Pons (tissue), 1 donor: Measurements from ENCODE around the gene ACTR8.

Experiments
- DNase-seq: peaks from one replicate; pipeline ENCODE4 v3.0.0-alpha.2; 2016; ENCODE audit warnings: low spot score

ACTR8 gene

GRCh38 chr3:53865732-53866499, 16.0 kb downstream of the ACTR8 start:
- no peak for DNase-seq

GRCh38 chr3:53863145-53863544, 18.8 kb downstream of the ACTR8 start:
- DNase-seq, result no peak

GRCh38 chr3:53862241-53862640, 19.7 kb downstream of the ACTR8 start:
- no peak for DNase-seq

DNA sequence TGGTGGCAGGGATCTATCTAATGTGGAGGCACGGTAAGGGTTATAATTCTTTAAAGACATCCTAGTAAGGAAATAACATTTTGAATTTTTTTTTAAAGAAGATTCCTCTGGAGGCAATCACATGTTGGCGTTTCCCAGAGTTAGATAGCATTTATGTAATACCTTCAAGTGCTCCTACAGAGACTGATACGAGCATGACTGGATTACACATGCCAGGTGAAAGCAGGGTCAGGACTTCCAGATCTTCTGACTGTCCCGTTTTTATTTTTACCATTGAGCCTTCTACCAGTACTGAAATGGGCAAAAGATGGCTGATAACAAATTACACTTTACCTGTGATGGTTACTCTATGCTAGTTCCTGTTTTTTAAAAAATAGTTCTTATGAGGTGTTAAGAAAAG, 21.8 kb downstream of the ACTR8 start:
- no peak for DNase-seq

DNA sequence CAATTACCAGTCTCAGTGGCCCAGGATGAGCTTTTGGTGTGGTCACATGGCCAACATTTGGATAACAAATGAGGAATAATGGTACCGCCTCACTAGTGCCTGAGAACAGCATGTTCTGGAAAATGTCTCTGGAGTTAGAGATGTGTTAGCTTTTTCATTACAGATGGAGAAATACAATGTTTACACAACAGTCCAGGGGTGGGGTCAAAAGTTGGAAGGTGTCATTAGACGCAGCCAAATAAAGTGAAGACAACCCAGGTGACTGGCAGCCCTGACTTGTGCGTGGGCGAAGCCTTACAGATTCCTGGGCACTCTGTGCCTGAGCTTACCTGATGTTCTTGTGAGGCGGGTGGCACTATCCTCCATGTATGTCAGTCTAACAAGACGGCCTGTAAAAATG, 22.8 kb downstream of the ACTR8 start:
- DNase-seq, result no peak

DNA sequence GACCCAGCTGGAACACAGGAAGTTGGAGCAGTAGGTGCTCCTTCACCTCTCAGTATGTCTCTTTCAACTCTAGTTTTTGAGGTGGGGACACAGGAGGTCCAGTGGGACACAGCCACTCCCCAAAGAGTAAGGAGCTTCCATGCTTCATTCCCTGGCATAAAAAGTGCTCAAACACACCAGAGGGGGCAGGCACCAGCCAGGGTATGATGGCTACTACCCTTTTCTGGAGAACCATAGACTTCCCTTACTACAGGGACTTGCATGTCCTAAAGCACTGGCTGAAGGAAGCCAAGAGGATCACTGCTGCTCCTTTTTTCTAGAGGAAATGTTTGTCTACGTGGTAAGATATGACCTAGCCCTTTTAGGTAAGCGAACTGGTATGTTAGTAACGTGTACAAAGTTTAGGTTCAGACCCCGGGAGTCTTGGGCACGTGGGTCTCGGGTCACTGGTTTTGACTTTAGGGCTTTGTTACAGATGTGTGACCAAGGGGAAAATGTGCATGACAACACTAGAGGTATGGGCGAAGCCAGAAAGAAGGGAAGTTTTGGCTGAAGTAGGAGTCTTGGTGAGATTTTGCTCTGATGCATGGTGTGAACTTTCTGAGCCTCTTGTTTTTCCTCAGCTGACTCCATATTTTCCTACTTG, 23.7 kb downstream of the ACTR8 start:
- no peak for DNase-seq

DNA sequence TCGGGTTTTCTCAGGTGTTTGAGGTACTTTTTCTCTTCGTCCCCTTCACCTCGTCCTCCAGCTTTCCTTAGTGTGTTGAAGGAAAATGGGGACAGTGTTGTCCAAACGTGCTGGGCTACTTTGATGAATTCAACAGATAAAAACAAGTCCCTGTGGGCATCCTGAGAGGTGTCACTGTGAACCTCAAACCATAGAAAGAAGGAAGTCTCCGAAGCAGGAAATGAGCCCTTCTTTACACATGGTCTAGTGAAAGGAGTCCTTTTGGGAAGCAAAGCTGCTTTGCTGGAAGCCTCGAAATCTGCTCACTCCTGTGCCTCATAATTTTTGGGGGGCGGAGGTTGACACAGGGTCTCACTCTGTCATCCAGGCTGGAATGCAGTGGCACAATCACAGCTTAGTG, 25.0 kb downstream of the ACTR8 start:
- DNase-seq, result no peak

- DNase-seq, result no peak
Measured at GRCh38 chr3:53850895-53851294, 31.1 kb downstream of the ACTR8 start.

DNA sequence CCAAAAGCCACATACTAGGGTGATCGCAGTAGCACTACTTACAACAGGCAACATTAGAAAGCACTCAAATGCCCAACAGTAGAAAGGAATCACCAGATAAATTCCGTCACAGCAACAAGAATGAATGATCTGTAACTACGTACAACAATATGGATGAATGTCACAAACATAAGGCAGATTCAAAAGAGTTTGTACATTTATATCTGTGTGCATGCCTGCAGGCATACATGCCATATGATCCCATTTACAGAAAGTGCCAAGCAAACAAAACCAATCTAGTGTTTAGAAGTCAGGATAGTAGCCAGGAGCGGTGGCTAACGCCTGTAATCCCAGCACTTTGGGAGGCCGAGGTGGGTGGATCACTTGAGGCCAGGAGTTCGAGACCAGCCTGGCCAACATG, 32.0 kb downstream of the ACTR8 start:
- no peak for DNase-seq

GRCh38 chr3:53846851-53847155, 35.1 kb downstream of the ACTR8 start:
- DNase-seq, result no peak

DNA sequence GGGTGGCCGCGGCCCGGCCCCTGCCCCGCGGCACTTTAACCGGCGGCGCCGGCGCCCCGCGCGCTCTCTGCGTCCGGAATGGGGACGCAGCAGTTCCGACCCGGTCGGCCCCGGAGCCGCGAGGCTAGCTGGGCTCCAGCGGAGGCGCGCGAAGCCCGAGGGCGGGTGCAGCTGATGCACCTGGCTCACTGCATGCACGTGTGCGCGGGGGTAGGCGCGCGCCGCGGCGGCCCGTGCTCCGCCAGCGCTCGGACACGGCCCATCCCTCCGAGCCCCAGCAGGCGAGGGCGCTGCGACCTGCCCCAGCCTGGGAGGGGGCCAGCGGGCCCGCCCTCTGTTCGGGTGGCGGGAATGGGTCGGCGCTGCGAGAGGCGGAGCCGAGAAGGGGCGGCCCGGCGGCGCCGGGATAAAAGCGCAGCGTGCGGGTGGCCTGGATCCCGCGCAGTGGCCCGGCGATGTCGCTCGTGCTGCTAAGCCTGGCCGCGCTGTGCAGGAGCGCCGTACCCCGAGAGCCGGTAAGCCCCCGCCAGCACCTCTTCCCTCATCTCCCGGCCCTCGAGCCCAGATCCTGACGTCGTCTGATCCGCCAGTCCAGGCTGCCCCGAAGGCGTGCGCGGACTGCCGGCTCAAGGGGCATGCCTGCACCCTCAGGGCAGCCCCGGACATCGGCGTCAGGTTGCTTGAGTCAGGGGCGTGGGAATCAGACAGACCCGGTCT, 35.7 kb downstream of the ACTR8 start, which contains the start of the genes CHDH and IL17RB:
Gene CHDH, minus strand, starts transcription at position 286 of the 717 bp plus-strand sequence. CDS start 22,411 bp downstream, outside the sequence.
Gene IL17RB, plus strand, starts transcription at position 435 of the 717 bp plus-strand sequence. Its CDS starts 21 bp downstream, at position 456.
- DNase-seq, result peak; percentile 52

- no peak for DNase-seq
Measured at GRCh38 chr3:53845881-53846133, 36.1 kb downstream of the ACTR8 start.

- DNase-seq, result peak; percentile 37
Measured at GRCh38 chr3:53845103-53845880, 36.7 kb downstream of the ACTR8 start.

DNA sequence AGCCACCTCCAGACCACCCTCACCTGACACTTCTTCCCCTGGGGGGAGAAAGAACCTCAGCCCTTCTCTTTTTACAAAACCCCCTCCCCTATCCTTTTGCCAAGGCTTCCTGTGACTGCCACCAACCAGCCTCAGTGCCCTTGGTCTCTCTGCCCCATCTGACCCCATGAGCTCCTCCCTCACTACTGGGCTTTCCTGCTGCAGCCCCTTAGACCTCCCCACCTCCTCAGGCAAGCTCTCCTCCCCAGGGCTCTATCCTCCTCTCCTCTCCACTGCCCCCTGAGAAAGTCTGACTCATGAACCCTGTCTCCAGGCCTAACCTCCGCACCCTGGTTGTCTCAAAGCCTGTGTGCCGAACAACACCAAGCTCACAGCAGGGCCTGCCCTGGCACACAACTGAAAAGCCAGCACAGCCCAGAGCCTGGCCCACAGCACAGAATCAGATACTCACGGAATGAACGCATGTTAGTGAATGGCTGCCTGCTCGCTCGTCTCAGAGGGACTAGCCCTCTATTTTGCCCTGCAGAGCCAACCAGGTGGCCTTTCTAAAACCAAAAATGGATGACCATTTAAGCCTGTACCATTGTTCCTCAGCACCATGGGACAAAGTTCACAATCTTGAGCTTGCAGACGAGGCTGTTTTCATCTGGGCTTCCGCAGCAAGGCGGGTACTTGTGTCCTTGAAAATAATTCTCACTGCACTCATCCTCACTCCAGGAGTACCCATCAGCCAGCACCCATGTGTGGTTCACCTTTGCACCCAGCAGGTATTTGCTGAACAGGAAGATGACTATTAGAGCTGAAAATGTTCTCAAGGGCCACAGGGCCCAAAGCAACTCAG, 37.5 kb downstream of the ACTR8 start:
- DNase-seq, result peak; percentile 38

DNA sequence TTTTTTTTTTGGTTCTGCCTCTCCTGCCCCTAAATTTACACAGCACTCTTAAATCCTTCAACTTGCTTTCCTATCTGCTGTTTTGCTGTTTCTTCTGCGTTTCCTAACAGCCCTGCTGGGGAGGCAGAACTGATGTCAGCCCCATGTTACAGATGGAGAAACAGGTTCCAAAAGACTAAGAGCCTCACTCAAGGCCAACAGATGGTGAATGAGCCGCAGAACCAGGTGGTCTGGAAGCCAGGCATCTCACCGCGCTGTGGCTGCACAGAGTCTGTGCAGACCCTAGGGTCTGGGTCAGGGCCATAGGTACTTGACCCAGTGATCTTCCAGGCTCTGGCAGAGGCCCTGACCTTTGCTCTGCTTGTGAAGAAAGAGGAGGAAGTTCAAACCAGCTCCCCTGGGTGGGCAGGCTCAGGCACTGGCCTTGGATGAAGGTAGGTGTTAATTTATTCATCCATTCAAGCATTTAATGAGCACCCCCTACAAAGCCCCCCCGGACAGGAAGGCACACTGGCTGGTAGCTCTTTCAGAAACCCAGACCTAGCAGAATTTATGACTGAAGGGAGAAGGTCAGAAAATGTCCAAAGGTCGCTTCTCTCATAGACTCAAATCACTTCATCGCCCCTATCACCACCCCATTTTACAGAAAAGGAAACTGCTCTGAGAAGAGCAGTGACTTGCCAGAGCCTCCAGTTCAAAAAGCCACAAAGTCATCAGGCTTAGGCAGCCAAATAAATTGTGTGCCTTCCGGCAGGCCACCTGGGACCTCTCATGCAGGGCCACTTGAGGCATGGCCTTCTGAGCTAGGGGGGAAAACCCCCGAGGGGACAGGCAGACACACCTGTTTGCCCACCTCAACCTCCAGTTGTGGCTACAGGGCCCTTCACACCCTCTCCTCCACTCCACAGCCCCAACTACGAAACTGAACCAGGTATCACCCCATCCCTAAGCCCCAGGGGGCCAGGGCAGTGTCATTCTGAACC, 38.5 kb downstream of the ACTR8 start:
- no peak for DNase-seq

DNA sequence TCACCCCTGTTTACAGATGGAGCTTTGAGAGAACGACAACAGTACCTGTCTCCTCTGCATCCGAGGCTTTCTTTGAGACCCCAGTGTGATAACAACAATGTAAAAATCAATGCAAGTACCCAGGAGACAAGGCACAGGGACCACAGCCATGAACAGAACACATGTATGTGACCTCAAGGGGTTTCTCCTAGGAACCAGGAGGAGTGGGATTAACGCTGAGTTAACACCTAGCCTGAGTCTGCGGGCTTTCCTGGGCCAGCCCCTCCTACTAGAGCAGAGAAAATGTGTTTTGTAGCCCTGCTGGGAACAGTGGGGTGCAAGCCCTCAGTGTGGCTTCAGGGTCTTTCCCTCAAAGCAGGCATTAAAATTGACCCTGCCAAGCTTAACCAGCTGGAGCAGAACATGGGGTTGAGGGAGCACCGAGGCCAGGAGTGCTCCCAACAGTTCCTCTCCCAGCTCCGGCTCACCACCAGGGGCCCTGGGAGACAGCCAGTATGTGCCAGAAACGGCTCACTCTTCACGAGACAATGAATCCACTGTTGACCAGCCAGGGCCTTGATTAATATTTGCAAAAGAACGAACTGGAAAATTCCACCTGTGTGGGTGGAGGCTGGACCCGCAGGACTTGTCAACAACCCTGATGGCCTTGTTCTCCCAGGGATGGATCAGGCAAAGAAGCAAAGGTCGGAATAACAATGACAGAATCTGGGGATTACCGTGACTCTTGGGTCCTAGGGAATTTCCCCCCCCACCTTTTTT, 39.3 kb downstream of the ACTR8 start:
- peak; percentile 96 for DNase-seq

DNA sequence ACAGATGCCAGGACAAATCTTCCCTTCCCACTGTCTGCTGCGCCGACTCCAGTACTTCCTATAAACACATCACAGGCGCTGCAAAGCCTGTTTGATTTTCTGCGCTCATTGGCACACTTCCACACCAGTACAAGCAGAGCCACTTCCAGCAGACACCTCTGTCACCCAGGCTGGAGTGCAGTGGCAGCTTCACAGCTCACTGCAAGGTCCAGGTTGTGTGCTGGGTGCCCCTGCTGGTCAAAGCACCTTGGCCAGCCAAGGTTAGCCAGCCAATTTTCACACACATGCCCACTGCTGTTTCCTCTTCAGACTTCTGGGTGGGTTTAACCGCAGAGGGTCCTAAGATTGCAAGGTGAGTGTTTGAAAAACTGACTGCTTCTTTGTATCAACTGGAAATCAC, 40.7 kb downstream of the ACTR8 start:
- no peak for DNase-seq

- DNase-seq, result no peak
Measured at GRCh38 chr3:53837331-53837730, 44.6 kb downstream of the ACTR8 start.

GRCh38 chr3:53836084-53836872, 45.7 kb downstream of the ACTR8 start:
- no peak for DNase-seq
